Endothelial cell of umbilical vein (primary cell): ENCODE results near the gene CHAF1A.

ENCODE experiments used
- CTCF ChIP-seq, 2 donors: IDR thresholded peaks; 1 replicate in 1 of 2; 2 replicates in 1 of 2; pipeline ENCODE4 v1.5.1; 2011; ENCODE audit warnings: low read length in 2 of 2, mild to moderate bottlenecking in 2 of 2, moderate library complexity in 2 of 2, control low read depth in 1 of 2, inconsistent platforms in 1 of 2, low read depth in 1 of 2; ENCODE audit not compliant: insufficient read depth in 1 of 2; ENCODE audit errors: extremely low read depth in 1 of 2
- EZH2 ChIP-seq: IDR thresholded peaks from 2 replicates; pipeline ENCODE4 v1.6.1; 2012; ENCODE audit warnings: borderline replicate concordance, low read depth, mild to moderate bottlenecking, moderate library complexity, low read length, inconsistent platforms; ENCODE audit not compliant: severe bottlenecking
- FOS ChIP-seq: IDR thresholded peaks from 2 replicates; pipeline ENCODE4 v1.6.1; 2011; ENCODE audit warnings: mild to moderate bottlenecking, low read length, moderate library complexity, borderline replicate concordance; ENCODE audit not compliant: insufficient read depth
- GATA2 ChIP-seq: IDR thresholded peaks from 2 replicates; pipeline ENCODE4 v1.7.0; 2011; ENCODE audit warnings: low read depth, mild to moderate bottlenecking, moderate library complexity, mixed read lengths, low read length; ENCODE audit not compliant: insufficient read length, insufficient read depth
- JUN ChIP-seq: IDR thresholded peaks from 2 replicates; pipeline ENCODE4 v1.6.1; 2011; ENCODE audit warnings: borderline replicate concordance, low read depth; ENCODE audit not compliant: insufficient read length, insufficient read depth
- MAX ChIP-seq: IDR thresholded peaks from 2 replicates; pipeline ENCODE4 v1.6.1; 2011; ENCODE audit not compliant: insufficient read depth, insufficient read length
- MYC ChIP-seq: IDR thresholded peaks from one replicate; pipeline ENCODE4 v1.6.1; 2011; ENCODE audit warnings: mild to moderate bottlenecking, low read depth, low read length
- POLR2A ChIP-seq: IDR thresholded peaks from 2 replicates; pipeline ENCODE4 v1.6.1; 2012; ENCODE audit warnings: low read depth, mild to moderate bottlenecking, control low read depth, low read length
- POLR2AphosphoS5 ChIP-seq: IDR thresholded peaks from 2 replicates; pipeline ENCODE4 v1.6.1; 2012; ENCODE audit warnings: low read depth, mild to moderate bottlenecking, control low read depth, low read length, moderate library complexity; ENCODE audit not compliant: insufficient read depth

GRCh38 chr19:4449022-4449638 lies 46.7 kb downstream of the CHAF1A start:
- no peak for TF ChIP-seq CTCF (IDR thresholded peaks at IDR 0.05; ENCODE audit: extremely low read depth in 1 of 2, insufficient read depth in 1 of 2, low read depth in 1 of 2, low read length in 2 of 2)
- no peak for TF ChIP-seq POLR2AphosphoS5
- TF ChIP-seq MAX, result no peak
- TF ChIP-seq POLR2A, result no peak
- TF ChIP-seq EZH2, result no peak
- no peak for TF ChIP-seq JUN
- no peak for TF ChIP-seq FOS
- no peak for TF ChIP-seq MYC
- no peak for TF ChIP-seq GATA2
